Naive thymus-derived CD4-positive, alpha-beta T cell (primary cell): ENCODE measurements around the gene ZCCHC14. TPM values are rescaled to one million over a fixed set of nuclear protein-coding genes. Genes with fewer than 3 reads are reported as not detected.
"Not testable (repeated sequence)": the region's sequence is repeated elsewhere in the genome, so short reads cannot be mapped to it uniquely, and the experiment has no call there.

Source experiments
- ATAC-seq: fragments of 150-1000 bp; cut with Tn5 transposase; 2 replicates; pipeline ENCODE4 v1.10.0; 2021; ENCODE audit warnings: mild to moderate bottlenecking, moderate library complexity
- CTCF ChIA-PET: fragments of 350-600 bp; sonication (Branson Sonifier 250); formaldehyde crosslinking; loops from one replicate; lab custom pipeline; 2021; ENCODE audit warnings: antibody characterized with exemption; lab: Charles Lee
- POLR2A ChIA-PET: fragments of 350-600 bp; sonication (Branson Sonifier 250); formaldehyde crosslinking; loops from one replicate; lab custom pipeline; 2021; ENCODE audit warnings: antibody characterized with exemption, inconsistent platforms; lab: Charles Lee
- DNase-seq, 9 donors: peaks; one replicate each; pipeline versions ENCODE4 v3.0.0 to v3.0.0-alpha.2; 2020 to 2022; ENCODE audit warnings: mixed read lengths in 1 of 9
- H3K27ac ChIP-seq: one replicate; pipeline ENCODE4 v1.7.0; 2013; ENCODE audit warnings: mild to moderate bottlenecking, low read depth, low read length, moderate library complexity
- H3K27me3 ChIP-seq, 2 donors: one replicate each; pipeline ENCODE4 v1.7.0; 2013; ENCODE audit warnings: low read length in 2 of 2, mild to moderate bottlenecking in 2 of 2, moderate library complexity in 2 of 2; ENCODE audit not compliant: control insufficient read depth in 2 of 2, insufficient read depth in 2 of 2
- H3K36me3 ChIP-seq, 3 experiments: 1 replicate in 2 of 3; 2 replicates in 1 of 3; pipeline ENCODE4 v1.7.0; 2013; ENCODE audit warnings: low read length in 3 of 3, mild to moderate bottlenecking in 3 of 3, moderate library complexity in 1 of 3; ENCODE audit not compliant: insufficient read depth in 3 of 3, control insufficient read depth in 2 of 3
- H3K4me1 ChIP-seq, 2 donors: one replicate each; pipeline ENCODE4 v1.7.0; 2013; ENCODE audit warnings: low read length in 2 of 2, mild to moderate bottlenecking in 2 of 2, moderate library complexity in 1 of 2; ENCODE audit not compliant: control insufficient read depth in 2 of 2, insufficient read depth in 2 of 2
- H3K4me3 ChIP-seq: 2 replicates; pipeline ENCODE4 v1.7.0; 2013; ENCODE audit warnings: mild to moderate bottlenecking, low read length
- H3K9me3 ChIP-seq, 3 experiments: 1 replicate in 2 of 3; 2 replicates in 1 of 3; pipeline ENCODE4 v1.7.0; 2013; ENCODE audit warnings: low read length in 3 of 3; ENCODE audit not compliant: control insufficient read depth in 2 of 3
- H3K27ac Mint-ChIP-seq, 9 donors: one replicate each; pipeline ENCODE4 v1.8.0; 2020 to 2022; ENCODE audit warnings: mixed read lengths in 9 of 9, mild to moderate bottlenecking in 8 of 9, moderate library complexity in 5 of 9, inconsistent platforms in 2 of 9
- H3K27me3 Mint-ChIP-seq, 5 donors: one replicate each; pipeline ENCODE4 v1.8.0; 2021 to 2022; ENCODE audit warnings: mixed read lengths in 5 of 5, mild to moderate bottlenecking in 1 of 5
- H3K36me3 Mint-ChIP-seq, 5 donors: one replicate each; pipeline ENCODE4 v1.8.0; 2020 to 2022; ENCODE audit warnings: mixed read lengths in 5 of 5, mild to moderate bottlenecking in 3 of 5, inconsistent platforms in 1 of 5
- H3K4me1 Mint-ChIP-seq, 7 donors: one replicate each; pipeline ENCODE4 v1.8.0; 2020 to 2022; ENCODE audit warnings: mixed read lengths in 7 of 7, mild to moderate bottlenecking in 3 of 7, inconsistent platforms in 1 of 7
- H3K4me3 Mint-ChIP-seq, 10 donors: one replicate each; pipeline ENCODE4 v1.8.0; 2020 to 2022; ENCODE audit warnings: mild to moderate bottlenecking in 10 of 10, mixed read lengths in 10 of 10, moderate library complexity in 6 of 10, inconsistent platforms in 2 of 10
- H3K9me3 Mint-ChIP-seq, 11 donors: one replicate each; pipeline ENCODE4 v1.8.0; 2020 to 2022; ENCODE audit warnings: mixed read lengths in 11 of 11, mild to moderate bottlenecking in 4 of 11, inconsistent platforms in 1 of 11, moderate library complexity in 1 of 11
- intact Hi-C, 2 donors: fragments of 100-400 bp; cut with micrococcal nuclease; formaldehyde crosslinking; loops; one replicate each; pipeline ENCODE4 v1.15.1; 2023
- polyA plus RNA-seq, 2 donors: library from polyadenylated mRNA; unstranded; fragments of 300-500 nt; fragmentation: Illumina TruSeq; gene quantifications; one replicate each; pipeline ENCODE4 v1.2.3, GENCODE V29; 2021
- total RNA-seq, 6 experiments: library from RNA in 5 of 6; stranded (reverse) in 5 of 6; gene quantifications; 1 replicate in 5 of 6; 2 replicates in 1 of 6; pipeline ENCODE4 v1.2.3 and lab custom pipeline; 2021 to 2026

ZCCHC14 gene
- total and polyA plus RNA-seq, 7 experiments from 2014 or later = 0.64 to 34.2 (median 18.3) TPM

DNA sequence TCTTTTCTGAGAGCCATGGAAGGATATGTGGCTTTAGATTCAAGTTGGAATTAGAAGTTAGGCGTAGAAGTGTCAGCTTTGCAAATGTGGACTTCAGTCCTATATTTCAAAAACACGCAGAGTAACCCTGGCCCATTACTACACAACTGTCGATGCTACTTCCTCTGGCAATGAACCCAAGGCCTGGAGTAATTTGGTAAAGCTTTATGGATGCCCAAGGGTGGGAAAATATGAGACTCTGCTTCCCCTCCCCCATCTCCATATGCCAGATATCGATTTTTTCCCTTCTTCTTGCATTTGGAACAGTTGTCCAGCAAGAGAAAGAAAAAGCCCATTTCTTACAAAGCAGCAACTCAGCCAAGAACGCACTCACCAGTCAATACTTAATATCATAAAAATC is 103.6 kb downstream of the ZCCHC14 start:
- Mint-ChIP-seq H3K36me3 (peaks cover 0 to 2% (median 0%) of the 10 kb centered on the region in 5 donors), H3K9me3 (peaks cover 0 to 4% (median 0%) of the 10 kb centered on the region in 11 donors), H3K4me3 (peak overlapping the region in 3 of 10 donors; percentile 21 to 37 (median 33)), H3K27ac (peak overlapping the region in 8 of 9 donors; percentile 36 to 99 (median 74)), H3K4me1 (peaks cover 26 to 62% (median 54%) of the 10 kb centered on the region in 7 donors), H3K27me3 (no peaks in the 10 kb centered on the region)
- ChIA-PET CTCF (no interaction called here), POLR2A (interaction anchor here (0.7 to 1.5 kb wide), 3 partner anchors 9 to 72 kb away, joined by 3 to 5 read pairs (median 4); partner anchors contain the start of gene C16orf95)
- Histone ChIP-seq H3K9me3 (no peaks in the 10 kb centered on the region), H3K36me3 (peaks cover 0 to under 1% (median 0%) of the 10 kb centered on the region in 3 experiments), H3K4me3 (no peak overlapping the region), H3K4me1 (peaks cover 26 to 39% of the 10 kb centered on the region in 2 donors), H3K27me3 (no peaks in the 10 kb centered on the region), H3K27ac (peak overlapping the region; percentile 38)
- DNase-seq (no peak), ATAC-seq (no peak)
- intact Hi-C loops = loop anchor here (2.0 to 10.0 kb wide), 4 partner anchors 476 to 1066 kb away; partner anchors contain the start of genes FOXC2 (in 1 of the 2), MTHFSD (in 1 of the 2), SLC7A5 (in 1 of the 2) and ZFPM1 (in 1 of the 2)

DNA sequence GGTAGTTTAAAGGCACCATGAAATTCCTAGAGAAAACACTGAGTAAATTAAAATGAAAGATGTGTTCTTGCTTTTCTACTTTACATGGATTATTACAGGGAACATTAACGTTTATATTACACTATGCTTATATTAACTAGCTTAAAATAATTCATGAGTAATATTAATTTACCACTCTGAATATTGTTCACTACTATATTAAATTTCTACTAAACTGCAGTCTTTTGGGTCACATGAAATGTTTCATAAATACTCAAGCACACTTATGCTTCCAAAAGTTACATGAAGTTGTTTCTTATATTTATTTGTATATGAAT is 104.0 kb downstream of the ZCCHC14 start:
- Histone ChIP-seq H3K27ac (peak overlapping the region; percentile 86), H3K4me3 (peak overlapping the region; percentile 27), H3K36me3 (peaks cover 0 to 5% (median 0%) of the 10 kb centered on the region in 3 experiments), H3K9me3 (no peaks in the 10 kb centered on the region), H3K27me3 (no peaks in the 10 kb centered on the region), H3K4me1 (peaks cover 22 to 34% of the 10 kb centered on the region in 2 donors)
- Mint-ChIP-seq H3K4me1 (peaks cover 21 to 60% (median 50%) of the 10 kb centered on the region in 7 donors), H3K36me3 (peaks cover 0 to 4% (median 0%) of the 10 kb centered on the region in 5 donors), H3K4me3 (peak overlapping the region in 9 of 10 donors; percentile 64 to 78 (median 70)), H3K9me3 (peaks cover 0 to 4% (median 0%) of the 10 kb centered on the region in 11 donors), H3K27ac (peak overlapping the region; percentile 87 to 99 (median 96)), H3K27me3 (peaks cover 0 to 2% (median 0%) of the 10 kb centered on the region in 5 donors)
- CTCF ChIA-PET = interaction anchor here (0.6 kb wide), 1 partner anchor 1174 kb away, joined by 3 read pairs; no protein-coding TSS in a partner anchor
- DNase-seq (no peak), ATAC-seq (no peak)
- intact Hi-C loops = loop anchor here (1.0 to 10.0 kb wide), 9 partner anchors 71 to 1066 kb away; partner anchors contain the start of genes C16orf95 (in 2 of the 2), ZCCHC14 (in 2 of the 2), BANP (in 1 of the 2) and FOXC2 (in 1 of the 2)
- POLR2A ChIA-PET = interaction anchor here (0.6 to 1.5 kb wide), 10 partner anchors 9 to 562 kb away, joined by 3 to 5 read pairs (median 3); partner anchors contain the start of genes BANP, C16orf95 and KLHDC4

DNA sequence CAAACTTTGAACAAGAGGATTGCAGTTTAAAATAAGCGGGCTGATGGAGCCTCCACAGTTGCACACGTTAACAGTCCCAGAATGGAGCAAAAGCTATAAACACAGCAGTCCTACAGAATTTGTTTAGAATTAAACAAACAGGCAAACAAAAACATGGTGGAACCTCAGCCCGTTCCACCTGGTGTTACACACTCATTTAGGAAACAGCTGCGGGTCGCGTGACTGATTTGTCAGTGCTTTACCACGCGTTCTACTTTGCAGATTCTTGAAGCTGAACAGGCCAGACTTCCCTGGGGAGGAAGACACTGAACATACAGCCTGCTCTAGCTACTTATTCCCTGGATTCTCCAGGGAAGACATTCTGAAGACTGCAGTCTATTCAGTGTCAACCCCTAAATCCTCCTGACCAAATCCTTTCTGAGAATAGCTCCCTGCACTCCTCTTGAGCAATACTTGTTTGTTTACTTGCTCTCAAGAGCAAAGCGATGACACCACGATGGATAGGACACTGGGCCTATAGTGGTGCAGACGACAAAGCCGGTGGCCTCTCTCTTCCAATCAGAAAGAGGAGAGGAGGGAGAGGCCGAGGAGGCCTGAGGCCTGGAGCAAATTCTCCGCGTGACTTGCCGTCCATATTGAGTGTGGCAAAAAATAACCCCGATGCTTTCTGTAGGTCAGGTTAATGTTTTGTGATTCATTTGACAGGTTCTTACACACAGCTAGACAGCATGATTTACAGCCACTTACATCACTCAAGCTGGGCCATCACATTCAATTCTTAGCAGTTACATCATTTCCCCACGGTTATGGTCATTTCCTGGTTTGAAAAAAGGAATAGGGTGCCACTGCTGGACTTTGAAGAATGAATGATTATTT is 104.6 kb downstream of the ZCCHC14 start:
- intact Hi-C loops = loop anchor here (1.0 to 10.0 kb wide), 9 partner anchors 71 to 1067 kb away; partner anchors contain the start of genes C16orf95 (in 2 of the 2), ZCCHC14 (in 2 of the 2), BANP (in 1 of the 2) and FOXC2 (in 1 of the 2)
- H3K4me1 Mint-ChIP-seq = peaks cover 15 to 55% (median 44%) of the 10 kb centered on the region in 7 donors
- H3K36me3 Mint-ChIP-seq = peaks cover 0 to 4% (median 0%) of the 10 kb centered on the region in 5 donors
- peak overlapping the region; percentile 87 to 99 (median 96) for H3K27ac Mint-ChIP-seq
- H3K9me3 ChIP-seq = no peaks in the 10 kb centered on the region
- H3K36me3 ChIP-seq = peaks cover 0 to 6% (median 0%) of the 10 kb centered on the region in 3 experiments
- peak overlapping the region; percentile 27 for H3K4me3 ChIP-seq
- ATAC-seq (peak; percentile 75), DNase-seq (peak; percentile 46 to 95 (median 88))
- peaks cover 0 to 4% (median 0%) of the 10 kb centered on the region in 11 donors for H3K9me3 Mint-ChIP-seq
- peaks cover 17 to 29% of the 10 kb centered on the region in 2 donors for H3K4me1 ChIP-seq
- peak overlapping the region; percentile 86 for H3K27ac ChIP-seq
- POLR2A ChIA-PET = interaction anchor here (0.6 to 1.6 kb wide), 13 partner anchors 8 to 563 kb away, joined by 3 to 6 read pairs (median 4); partner anchors contain the start of genes BANP, C16orf95 and KLHDC4
- no peaks in the 10 kb centered on the region for H3K27me3 ChIP-seq
- peaks cover 0 to 2% (median 0%) of the 10 kb centered on the region in 5 donors for H3K27me3 Mint-ChIP-seq
- peak overlapping the region; percentile 27 to 78 (median 68) for H3K4me3 Mint-ChIP-seq
- CTCF ChIA-PET = interaction anchor here (0.6 kb wide), 1 partner anchor 1174 kb away, joined by 3 read pairs; no protein-coding TSS in a partner anchor

DNA sequence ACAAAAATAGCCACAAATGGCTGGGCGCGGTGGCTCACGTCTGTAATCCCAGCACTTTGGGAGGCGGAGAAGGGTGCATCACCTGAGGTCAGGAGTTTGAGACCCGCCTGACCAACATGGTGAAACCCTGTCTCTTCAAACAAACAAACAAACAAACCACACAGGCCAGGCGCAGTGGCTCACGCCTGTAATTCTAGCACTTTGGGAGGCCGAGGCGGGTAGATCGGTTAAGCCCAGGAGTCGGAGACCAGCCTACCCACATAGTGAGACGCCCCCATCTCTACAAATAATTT is 108.0 kb downstream of the ZCCHC14 start:
- intact Hi-C loops = loop anchor here (1.0 to 10.0 kb wide), 8 partner anchors 7 to 1070 kb away; partner anchors contain the start of genes SLC7A5 (in 2 of the 2), ZFPM1 (in 2 of the 2), C16orf95 (in 1 of the 2) and FOXC2 (in 1 of the 2)
- not testable (repeated sequence) for H3K36me3 Mint-ChIP-seq, H3K9me3 ChIP-seq, H3K9me3 Mint-ChIP-seq, DNase-seq, ATAC-seq, H3K27me3 Mint-ChIP-seq, H3K27me3 ChIP-seq, H3K36me3 ChIP-seq
- ChIA-PET POLR2A (interaction anchor here (1.8 to 4.2 kb wide), 3 partner anchors 9 to 67 kb away, joined by 5 to 39 read pairs (median 30); partner anchors contain the start of gene C16orf95), CTCF (interaction anchor here (1.6 kb wide), 1 partner anchor 10 kb away, joined by 4 read pairs; no protein-coding TSS in a partner anchor)
- Histone ChIP-seq H3K4me1 (peaks cover 30 to 32% of the 10 kb centered on the region in 2 donors), H3K27ac (peak overlapping the region; percentile 74), H3K4me3 (peak overlapping the region; percentile 64)
- Mint-ChIP-seq H3K4me3 (peak overlapping the region; percentile 36 to 96 (median 92)), H3K4me1 (peaks cover 36 to 72% (median 65%) of the 10 kb centered on the region in 7 donors), H3K27ac (peak overlapping the region in 8 of 9 donors; percentile 59 to 98 (median 92))

DNA sequence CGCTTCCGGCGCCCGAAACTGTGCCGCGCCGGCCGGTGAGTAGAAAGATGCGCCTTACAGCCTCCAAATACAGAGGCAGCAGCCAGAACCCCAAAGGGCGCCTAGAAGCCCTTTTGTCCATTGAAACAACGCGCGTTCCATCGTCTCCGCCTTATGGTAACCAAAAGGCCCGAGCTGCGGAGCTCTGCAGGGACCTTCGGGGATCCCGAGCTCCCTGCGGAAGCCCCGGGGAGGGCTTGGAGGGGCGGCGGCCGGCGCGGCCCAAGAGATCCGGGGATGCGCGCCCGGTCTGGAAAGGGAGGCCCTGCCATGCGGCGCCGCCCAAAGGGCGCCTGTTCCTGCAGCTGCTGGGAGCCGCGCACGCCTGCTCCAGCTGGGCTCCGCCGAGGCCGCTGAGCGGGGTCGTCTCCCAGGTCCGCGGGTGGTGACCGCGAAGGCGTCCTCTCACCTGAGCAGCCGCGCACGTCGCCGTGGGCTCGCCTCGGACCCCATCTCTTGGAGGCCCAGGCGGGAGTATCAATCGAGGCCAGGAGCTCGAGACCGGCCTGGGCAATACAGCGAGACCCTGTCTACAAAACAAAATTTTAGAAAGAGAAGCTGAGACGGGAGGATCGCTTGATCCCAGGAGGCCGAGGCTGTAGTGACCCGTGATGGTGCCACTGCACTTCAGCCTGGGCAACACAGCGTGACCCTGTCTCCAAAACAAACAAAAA is 108.5 kb downstream of the ZCCHC14 start:
- H3K36me3 Mint-ChIP-seq = peaks cover 0 to 5% (median 2%) of the 10 kb centered on the region in 5 donors
- Histone ChIP-seq H3K9me3 (no peaks in the 10 kb centered on the region), H3K27ac (peak overlapping the region; percentile 74), H3K4me3 (peak overlapping the region; percentile 64), H3K4me1 (peaks cover 30 to 32% of the 10 kb centered on the region in 2 donors), H3K36me3 (peaks cover 0 to 6% (median 0%) of the 10 kb centered on the region in 3 experiments), H3K27me3 (no peaks in the 10 kb centered on the region)
- ChIA-PET CTCF (interaction anchor here (1.0 to 1.6 kb wide), 2 partner anchors 9 to 10 kb away, joined by 4 to 5 read pairs; no protein-coding TSS in a partner anchor), POLR2A (interaction anchor here (0.6 to 4.2 kb wide), 9 partner anchors 9 to 1055 kb away, joined by 3 to 39 read pairs (median 5); partner anchors contain the start of gene C16orf95)
- peak overlapping the region; percentile 94 to 99 (median 98) for H3K27ac Mint-ChIP-seq
- intact Hi-C loops = loop anchor here (1.0 to 10.0 kb wide), 8 partner anchors 8 to 1070 kb away; partner anchors contain the start of genes SLC7A5 (in 2 of the 2), ZFPM1 (in 2 of the 2), C16orf95 (in 1 of the 2) and FOXC2 (in 1 of the 2)
- DNase-seq (no peak), ATAC-seq (no peak)
- peaks cover 39 to 69% (median 61%) of the 10 kb centered on the region in 7 donors for H3K4me1 Mint-ChIP-seq
- peaks cover 0 to 4% (median 0%) of the 10 kb centered on the region in 11 donors for H3K9me3 Mint-ChIP-seq
- peaks cover 0 to 2% (median 0%) of the 10 kb centered on the region in 5 donors for H3K27me3 Mint-ChIP-seq
- H3K4me3 Mint-ChIP-seq = peak overlapping the region; percentile 73 to 96 (median 94)
